ENCODE results near the gene SLC41A2.
A peak's percentile ranks its signal among the peaks of the same experiment; 100 is the strongest.
"Not testable (repeated sequence)": the region's sequence is repeated elsewhere in the genome, so short reads cannot be mapped to it uniquely, and the experiment has no call there.

Gene SLC41A2, protein sequence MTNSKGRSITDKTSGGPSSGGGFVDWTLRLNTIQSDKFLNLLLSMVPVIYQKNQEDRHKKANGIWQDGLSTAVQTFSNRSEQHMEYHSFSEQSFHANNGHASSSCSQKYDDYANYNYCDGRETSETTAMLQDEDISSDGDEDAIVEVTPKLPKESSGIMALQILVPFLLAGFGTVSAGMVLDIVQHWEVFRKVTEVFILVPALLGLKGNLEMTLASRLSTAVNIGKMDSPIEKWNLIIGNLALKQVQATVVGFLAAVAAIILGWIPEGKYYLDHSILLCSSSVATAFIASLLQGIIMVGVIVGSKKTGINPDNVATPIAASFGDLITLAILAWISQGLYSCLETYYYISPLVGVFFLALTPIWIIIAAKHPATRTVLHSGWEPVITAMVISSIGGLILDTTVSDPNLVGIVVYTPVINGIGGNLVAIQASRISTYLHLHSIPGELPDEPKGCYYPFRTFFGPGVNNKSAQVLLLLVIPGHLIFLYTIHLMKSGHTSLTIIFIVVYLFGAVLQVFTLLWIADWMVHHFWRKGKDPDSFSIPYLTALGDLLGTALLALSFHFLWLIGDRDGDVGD

DNA sequence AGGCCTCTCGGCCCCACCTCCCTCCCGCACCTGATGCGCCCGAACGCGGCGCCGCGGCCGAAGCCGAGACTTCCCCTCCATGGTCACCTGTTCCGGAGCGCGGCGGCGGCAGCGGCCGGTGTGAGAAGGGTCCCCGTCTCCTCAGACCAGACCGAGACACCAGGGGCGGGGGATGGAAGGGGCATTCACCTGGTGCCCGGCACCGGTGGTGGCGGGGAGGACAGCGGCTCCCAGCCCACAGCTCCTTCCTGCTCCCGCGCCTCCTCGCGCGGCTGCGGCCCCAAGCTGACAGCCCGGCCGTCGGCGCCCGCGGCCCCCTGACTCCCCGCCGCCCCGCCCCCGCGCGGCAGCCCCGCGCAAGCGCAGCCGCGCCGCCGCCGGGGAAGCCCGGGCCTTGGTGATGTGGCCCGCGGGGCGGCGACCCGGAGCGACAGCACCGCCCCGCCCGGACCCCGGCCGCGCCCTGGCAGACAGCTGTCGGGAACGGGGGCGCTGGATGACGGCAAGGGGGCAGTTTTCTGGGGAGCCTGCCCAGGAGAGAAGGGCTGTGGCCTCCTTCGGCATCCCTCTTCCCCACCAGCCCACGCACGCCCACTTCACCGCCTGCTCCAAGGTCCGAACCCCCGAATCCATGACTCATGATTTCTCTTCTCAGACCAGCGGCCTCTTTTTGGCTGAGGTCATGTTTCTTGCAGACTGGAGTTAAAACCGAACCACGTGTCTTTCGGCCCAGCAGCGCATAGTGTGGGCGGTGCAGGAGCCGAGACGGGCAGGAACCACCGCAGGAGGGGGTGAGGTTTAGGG, at the start of gene SLC41A2:
SLC41A2 (minus strand) TSS at position 290 of the 804 bp plus-strand sequence. CDS start 29,763 bp downstream, outside the sequence.
- peak; percentile 78 for DNase-seq

GRCh38 chr12:105001476-105001875, 43.4 kb upstream of the SLC41A2 start:
- DNase-seq, result no peak

DNA sequence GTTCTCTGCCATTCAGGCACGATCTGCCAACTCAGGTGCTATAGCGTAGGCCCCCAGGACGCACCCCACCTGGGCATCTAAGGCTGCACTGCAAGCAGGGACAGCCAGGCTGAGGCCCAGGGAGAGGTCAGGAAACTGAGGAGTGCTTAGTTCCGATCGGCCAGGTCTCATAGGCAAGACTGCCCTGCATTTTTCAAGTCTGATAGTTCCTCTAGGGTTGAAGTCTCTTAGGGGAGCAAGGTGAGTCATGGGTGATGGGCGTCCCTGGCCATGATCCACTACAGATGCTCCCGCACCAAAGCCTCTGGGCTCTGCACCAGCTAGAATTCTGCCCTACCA, 41.2 kb upstream of the SLC41A2 start:
- DNase-seq, result no peak

DNA sequence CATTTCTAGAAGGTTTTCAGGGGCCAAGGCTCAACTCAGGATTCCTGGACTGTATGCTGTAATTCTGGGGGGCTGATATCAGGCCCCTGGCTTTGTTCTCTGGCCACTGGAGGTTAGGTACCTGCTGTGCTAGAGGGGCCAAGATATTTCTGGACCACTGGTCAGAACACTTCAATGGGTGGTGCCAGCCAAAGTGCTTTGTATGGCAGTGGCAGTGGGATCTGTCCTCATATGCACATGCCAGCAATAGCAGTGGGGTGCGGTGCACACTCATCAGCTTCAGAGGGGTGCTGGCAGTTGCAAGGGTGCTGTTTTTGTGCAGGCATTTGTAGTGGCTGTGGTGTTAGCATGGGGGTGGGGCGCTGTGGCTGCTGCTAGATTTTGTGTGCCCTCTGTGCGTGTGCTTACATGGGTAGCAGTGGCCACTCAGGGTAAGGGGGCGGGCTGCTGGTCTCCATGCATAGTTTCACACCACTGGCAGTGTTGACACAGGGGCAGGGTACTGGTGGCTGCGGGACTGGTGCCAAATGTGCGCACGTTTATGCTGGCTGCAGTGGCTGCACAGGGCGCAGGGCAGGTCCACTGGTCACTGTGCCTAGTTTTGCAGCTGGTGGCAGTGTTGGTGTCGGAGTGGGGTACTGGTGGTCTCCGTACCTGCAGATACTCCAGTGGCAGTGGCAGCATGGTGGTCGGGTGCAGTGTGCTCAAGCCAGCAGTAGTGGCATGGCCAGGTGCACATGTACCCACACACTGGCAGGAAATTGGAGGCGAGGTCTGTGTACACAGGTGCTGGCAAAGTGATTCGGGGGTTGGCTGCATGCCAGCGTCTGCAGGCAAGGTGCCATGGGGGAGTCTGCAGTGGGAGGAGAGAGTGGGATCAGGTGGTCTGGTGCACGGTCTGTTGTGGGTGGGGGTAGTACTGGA, 40.6 kb upstream of the SLC41A2 start:
- no peak for DNase-seq

- no peak for DNase-seq
Observed at GRCh38 chr12:104997541-104997940, 39.5 kb upstream of the SLC41A2 start.

DNA sequence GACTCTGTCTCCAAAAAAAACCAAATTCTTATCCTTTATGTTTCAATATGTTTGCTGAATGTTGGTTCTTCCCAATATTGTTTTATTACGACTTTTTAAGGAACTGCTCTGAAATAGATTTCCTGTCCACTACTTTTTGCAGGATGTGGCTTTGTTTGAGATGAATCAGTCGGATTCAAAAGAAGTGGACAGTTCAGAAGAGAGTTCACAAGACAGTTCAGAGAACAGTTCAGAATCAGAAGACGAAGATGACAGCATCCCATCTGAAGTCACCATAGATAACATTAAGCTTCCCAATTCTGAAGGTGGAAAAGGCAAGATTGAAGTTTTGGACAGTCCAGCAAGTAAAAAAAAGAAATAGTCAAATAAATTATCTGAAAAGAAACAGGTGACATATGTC, 36.2 kb upstream of the SLC41A2 start:
- no peak for DNase-seq

DNA sequence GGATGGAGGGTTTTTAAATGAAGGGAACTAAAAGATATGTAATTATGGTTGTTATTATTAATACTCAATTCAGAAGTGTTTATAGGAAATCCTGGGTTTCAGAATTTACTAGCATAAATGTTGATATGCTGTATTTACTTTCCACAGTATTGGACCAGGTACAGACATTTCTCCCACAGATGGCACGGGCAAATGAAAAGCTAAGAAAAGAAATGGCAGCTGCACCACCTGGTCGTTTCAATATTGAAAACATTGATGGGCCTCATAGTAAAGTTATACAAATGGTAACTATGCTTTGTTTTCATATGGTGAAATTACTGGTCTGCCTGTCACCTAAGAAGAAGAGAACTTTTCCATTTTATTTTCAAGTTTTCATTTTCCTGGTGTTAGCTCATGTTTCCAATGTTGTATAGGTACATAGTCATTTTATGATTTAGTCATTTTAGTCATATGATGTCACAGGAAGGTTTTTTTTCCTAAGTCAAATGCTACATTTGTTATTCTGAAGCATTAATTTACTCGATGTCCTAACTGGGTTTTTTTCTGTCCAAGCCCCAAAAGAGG, 33.6 kb upstream of the SLC41A2 start:
- no peak for DNase-seq

DNA sequence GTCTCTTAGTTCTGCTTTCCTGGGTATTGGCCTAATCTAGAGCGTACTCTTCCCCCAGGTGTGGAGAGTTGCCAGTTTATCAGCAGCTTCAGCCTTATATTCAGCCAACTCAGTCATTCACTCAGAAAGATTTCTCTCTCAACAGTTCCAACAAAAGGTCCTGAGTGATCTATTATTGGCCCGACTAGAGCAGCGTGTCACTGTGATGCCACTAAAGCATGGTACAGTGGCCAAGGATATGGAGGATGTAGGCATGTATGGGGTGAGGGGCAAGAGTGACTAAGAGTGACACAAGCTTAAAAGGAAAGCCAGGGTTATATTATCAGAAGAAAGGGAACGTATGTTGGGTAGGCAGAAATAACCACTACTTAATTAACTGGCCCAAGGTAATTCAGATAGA, 32.9 kb upstream of the SLC41A2 start:
- DNase-seq, result no peak

DNA sequence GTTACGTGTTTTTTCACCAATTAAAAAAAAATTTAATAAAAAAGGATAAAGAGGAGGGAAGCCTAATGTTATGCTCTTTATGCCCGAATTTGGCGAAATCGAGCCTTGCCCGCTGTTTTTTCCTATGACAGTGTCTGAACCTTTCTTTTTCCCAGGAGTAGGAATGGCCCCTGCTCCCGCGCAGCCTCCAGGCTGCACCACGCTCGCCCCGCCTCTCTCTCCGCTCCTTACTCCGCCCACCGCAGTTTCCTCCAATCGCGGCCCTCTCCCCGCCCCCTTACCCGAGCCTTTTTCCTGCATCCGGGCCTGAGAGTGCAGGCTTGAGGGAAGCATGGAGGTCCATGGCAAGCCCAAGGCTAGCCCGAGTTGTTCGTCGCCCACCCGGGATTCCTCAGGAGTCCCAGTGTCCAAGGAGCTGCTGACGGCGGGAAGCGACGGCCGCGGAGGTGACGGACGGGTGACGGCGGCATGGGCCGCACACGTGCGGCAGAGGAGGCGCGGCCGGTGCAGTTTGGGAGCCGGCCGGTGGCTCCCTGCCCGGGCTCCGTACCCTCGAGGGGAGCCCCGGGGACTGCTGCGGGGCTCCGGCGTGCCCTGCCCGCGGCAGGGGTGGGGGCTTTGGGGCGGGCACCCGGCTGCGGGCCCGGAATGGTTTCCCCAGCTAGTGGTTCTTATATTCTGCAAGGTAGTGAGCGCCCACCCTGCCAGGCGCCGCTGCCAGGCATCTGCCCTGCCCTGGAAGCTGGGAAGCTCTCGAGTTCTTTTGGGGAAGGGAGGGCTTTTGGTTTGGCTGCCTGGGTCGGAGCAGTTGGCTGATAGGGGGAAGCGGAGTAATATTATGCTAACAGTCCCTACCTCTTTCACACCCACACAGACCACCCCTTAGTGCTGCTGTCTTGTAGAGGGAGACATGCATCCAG, 28.2 kb upstream of the SLC41A2 start, which contains the start of gene NOPCHAP1:
NOPCHAP1 (plus strand) TSS at position 295 of the 920 bp plus-strand sequence; CDS start at position 332, 37 bp downstream.
- DNase-seq, result peak; percentile 96

DNA sequence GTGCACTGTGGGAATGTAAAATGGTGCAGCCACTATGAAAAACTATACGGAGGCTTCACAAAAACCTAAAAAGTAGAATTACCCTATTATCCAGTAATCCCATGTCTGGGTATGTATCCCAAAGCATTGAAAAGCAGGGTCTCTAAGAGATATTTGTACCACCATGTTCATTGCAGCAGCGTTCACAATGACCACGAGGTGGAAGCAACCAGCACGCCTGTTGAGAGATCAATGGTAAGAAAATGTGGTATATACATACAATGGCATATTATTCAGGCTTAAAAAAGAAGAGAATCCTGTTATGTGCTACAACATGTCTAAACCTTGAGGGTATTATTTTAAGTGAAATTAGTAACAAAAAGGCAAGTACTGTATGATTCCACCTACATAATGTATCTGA, 27.1 kb upstream of the SLC41A2 start:
- DNase-seq, result no peak

DNA sequence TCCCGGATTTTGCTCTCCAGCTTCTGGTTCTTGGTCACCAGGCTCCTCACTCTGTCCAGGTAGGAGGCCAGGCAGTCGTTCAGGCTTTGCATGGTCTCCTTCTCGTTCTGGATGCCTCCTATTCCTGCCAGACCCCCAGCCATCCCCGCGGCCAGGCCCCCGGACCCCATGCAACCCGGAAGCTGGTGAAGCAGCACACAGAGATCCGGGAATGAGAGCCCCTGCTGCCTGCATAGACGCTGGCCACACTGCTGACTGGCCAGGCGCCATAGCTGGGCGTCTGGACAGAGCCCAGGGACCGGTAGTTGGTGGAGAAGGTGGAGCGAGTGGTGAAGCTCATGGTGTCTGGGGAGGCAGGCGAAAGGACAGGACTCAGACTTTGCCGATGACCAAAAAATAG, 19.6 kb upstream of the SLC41A2 start:
- DNase-seq, result not testable (repeated sequence)

DNA sequence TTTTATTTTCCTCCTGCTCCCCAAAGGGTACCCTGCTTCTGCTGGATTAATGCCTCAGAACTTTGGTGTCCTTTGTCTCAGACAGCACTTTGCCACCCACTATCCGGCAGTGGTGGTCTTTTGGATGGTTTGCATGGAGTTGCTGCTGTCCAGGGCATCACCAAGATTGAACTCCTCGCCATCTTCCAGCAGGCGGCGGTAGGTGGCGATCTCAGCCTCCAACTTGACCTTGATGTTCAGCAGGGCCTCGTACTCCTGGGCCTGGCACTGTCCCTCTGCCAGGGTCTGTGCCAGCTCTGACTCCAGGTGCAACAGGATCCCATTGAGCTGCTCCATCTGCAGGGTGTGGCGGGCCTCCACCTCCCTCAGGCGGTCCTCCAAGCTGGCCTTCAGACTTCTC, 18.6 kb upstream of the SLC41A2 start:
- no peak for DNase-seq

GRCh38 chr12:104975587-104976343, 17.7 kb upstream of the SLC41A2 start:
- peak; percentile 15 for DNase-seq

DNA sequence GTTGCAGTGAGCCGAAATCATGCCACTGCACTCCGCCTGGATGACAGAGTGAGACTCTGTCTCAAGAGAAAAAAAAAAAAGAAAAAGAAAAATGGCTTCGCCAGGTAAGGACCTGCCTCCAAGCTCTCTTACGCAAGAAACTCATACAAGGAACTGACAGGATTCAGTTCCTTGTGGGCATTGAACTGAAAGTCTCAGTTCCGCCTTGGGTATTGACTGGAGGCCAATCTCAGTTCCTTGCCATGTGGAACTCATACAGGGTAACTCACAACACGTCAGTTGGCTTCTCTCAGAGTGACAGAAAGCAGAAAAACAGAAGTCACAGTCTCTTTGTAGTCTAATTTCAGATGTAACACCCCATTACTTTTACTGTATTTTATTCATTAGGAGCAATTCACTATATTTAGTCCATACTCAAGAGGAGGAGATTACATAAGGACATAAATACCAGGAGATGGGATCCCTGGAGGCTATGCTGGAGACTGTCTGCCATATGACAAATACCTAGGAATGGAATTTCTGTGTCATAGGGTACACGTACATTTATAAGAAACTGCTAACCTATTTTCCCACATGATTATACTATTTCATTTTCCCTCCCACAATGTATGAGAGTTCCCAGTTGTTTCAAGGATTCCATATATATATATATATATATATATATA, 16.7 kb upstream of the SLC41A2 start:
- DNase-seq, result no peak

DNA sequence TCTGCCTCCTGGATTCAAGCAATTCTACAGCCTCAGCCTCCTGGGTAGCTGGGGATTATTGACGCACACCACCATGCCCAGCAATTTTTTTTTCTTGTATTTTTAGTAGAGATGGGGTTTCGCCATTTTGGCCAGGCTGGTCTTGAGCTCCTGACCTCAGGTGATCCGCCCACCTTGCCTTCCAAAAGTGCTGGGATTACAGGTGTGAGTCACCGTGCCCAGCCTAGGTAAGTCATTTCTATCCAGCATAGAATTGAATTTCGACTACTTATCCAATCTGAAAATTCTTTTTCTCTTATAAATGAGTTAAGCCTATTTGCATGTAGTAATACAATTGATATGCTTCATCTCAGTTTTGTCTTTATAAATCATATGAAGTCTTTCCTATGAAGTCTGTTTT, 15.2 kb upstream of the SLC41A2 start:
- DNase-seq, result no peak

DNA sequence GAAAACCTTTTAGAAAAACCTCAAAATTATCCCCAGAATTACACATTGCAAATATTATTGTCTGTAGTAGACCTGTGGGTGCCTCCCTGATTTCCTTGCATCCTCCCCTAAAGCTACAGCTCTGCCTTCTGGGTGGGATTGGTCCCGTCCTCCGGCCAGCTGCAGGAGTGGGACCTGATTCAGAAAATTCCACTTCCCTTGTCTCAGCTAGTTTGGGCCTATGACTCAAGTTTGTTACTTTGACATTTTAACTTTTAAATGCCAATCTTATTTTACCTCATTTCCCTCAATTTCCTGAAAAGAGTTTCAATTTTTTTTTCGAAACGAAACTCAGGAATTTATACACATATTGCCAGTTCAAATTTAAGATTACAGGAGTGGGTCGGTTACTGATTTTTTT, 13.2 kb upstream of the SLC41A2 start:
- no peak for DNase-seq

- no peak for DNase-seq
Observed at GRCh38 chr12:104969343-104969742, 11.3 kb upstream of the SLC41A2 start.

DNA sequence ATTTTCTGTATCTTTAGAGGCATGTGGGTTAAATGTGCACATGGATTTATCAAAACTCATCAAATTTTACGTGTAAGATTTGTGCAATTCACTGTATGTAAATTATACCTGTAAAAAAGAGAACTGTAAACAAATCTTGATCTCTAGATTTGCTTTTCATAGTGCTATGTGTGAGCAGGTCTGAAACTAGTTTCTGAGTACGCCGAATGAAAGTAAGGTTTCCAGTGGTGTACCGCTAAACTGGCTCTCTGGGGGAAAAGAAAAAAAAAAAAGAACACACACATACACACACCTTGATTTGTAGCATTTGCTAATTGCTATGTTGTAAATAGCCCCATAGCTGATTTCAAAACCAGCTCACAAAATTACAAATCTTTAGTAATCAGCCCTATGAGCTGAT, 8.6 kb upstream of the SLC41A2 start:
- DNase-seq, result no peak

DNA sequence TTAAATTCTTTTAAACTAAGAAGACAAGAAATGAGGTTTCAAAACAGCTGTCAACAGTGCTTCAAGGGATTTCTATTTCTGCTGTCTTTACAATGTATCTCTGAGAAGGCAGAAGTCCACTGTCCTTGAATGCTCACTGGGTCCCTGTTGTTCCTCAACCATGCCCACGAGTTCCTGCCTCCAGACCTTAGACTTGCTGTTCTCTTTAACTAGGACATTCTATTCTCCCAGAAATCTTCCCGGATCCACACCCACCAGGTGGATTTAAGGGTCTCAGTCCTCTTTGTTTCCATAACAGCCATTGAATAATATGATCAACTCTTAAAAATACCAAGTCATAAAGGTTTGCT, 6.7 kb upstream of the SLC41A2 start:
- no peak for DNase-seq

All from hematopoietic multipotent progenitor cell treated with erythropoietin and hydrocortisone succinate and interleukin-3 and kit ligand, for 4 days (in vitro differentiated cells).